ENCODE measurements around the gene CHAT. TPM values are rescaled to one million over a fixed set of nuclear protein-coding genes. Genes with fewer than 3 reads are reported as not detected.
A peak's percentile ranks its signal among the peaks of the same experiment; 100 is the strongest.

Gene CHAT
- total RNA-seq (2022): 0.18 and 0.32 TPM in 2 replicates
- Bru-seq, nascent RNA: percentile 13 among the genes with signal in this experiment
- percentile 19 among the genes with signal in this experiment for BruChase-seq, experiment 1, labeled RNA remaining after a 2-hour chase
- BruChase-seq, experiment 2, labeled RNA remaining after a 6-hour chase: percentile 14 among the genes with signal in this experiment
- long read RNA-seq: 0 reads

- H3K9me3 Mint-ChIP-seq (ENCODE audit: unreplicated experiment): no peaks in the 10 kb centered on the region
- no peak for DNase-seq
- CTCF ChIA-PET: interaction anchor here (0.6 to 0.7 kb wide), 2 partner anchors 14 to 75 kb away, joined by 3 read pairs; partner anchors contain the start of gene ERCC6
- Histone ChIP-seq H3K27me3 (replicated peaks; ENCODE audit: control insufficient read depth, insufficient read depth, low read length) (no peaks in the 10 kb centered on the region; the same call in 1 of the 2 replicates), H3K9me3 (peaks cover 10% of the 10 kb centered on the region; the same call in 1 of the 2 replicates), H3K36me3 (ENCODE audit: control insufficient read depth, insufficient read depth, low read length) (no peaks in the 10 kb centered on the region), H3K4me1 (no peaks in the 10 kb centered on the region), H3K4me3 (ENCODE audit: low read depth, low read length) (no peak within 1 kb of the TSS)
- no peak within 1 kb of the TSS for H3K27ac Mint-ChIP-seq (ENCODE audit: unreplicated experiment)
- no peaks in the 10 kb centered on the region for H3K4me1 Mint-ChIP-seq (ENCODE audit: low read depth, unreplicated experiment)
- BruUV-seq (replicated peaks): no TSS peak
- peak within 1 kb of the TSS; percentile 46 for H3K4me3 Mint-ChIP-seq (ENCODE audit: unreplicated experiment)
- H3K27me3 Mint-ChIP-seq (ENCODE audit: insufficient read depth, unreplicated experiment): peaks cover 23% of the 10 kb centered on the region
- POLR2A ChIA-PET: no interaction called here
- H3K36me3 Mint-ChIP-seq (ENCODE audit: insufficient read depth, unreplicated experiment): no peaks in the 10 kb centered on the region
- no peak for TF ChIP-seq CTCF (IDR thresholded peaks at IDR 0.05; ENCODE audit: insufficient read depth in 1 of 2, low read depth in 1 of 2, low read length in 1 of 2, severe bottlenecking in 1 of 2, unreplicated experiment in 1 of 2)
- intact Hi-C loops (cut with micrococcal nuclease; ENCODE audit: unreplicated experiment): no loop called here
These were observed at the start of gene CHAT for GRCh38 chr10:49613882-49614241. Gene CHAT (plus strand): TSS chr10:49614037. CDS start chr10:49614190, 153 bp downstream.

GRCh38 chr10:49564461-49565009 lies 49.3 kb upstream of the CHAT start:
- TF ChIP-seq CTCF (IDR thresholded peaks at IDR 0.05; ENCODE audit: insufficient read depth in 1 of 2, low read depth in 1 of 2, low read length in 1 of 2, severe bottlenecking in 1 of 2, unreplicated experiment in 1 of 2): no peak
- intact Hi-C loops (cut with micrococcal nuclease; ENCODE audit: unreplicated experiment): no loop called here
- Mint-ChIP-seq H3K4me3 (ENCODE audit: unreplicated experiment) (no peak overlapping the region), H3K27me3 (ENCODE audit: insufficient read depth, unreplicated experiment) (peaks cover 2% of the 10 kb centered on the region), H3K4me1 (ENCODE audit: low read depth, unreplicated experiment) (peaks cover 7% of the 10 kb centered on the region), H3K36me3 (ENCODE audit: insufficient read depth, unreplicated experiment) (peaks cover 9% of the 10 kb centered on the region), H3K27ac (ENCODE audit: unreplicated experiment) (no peak overlapping the region), H3K9me3 (ENCODE audit: unreplicated experiment) (peaks cover 21% of the 10 kb centered on the region)
- no peak overlapping the region for H3K4me3 ChIP-seq (ENCODE audit: low read depth, low read length)
- DNase-seq: no peak
- peaks cover 10% of the 10 kb centered on the region; the same call in 1 of the 2 replicates for H3K9me3 ChIP-seq
- no TSS peak for BruUV-seq (replicated peaks)
- H3K27me3 ChIP-seq (replicated peaks; ENCODE audit: control insufficient read depth, insufficient read depth, low read length): no peaks in the 10 kb centered on the region
- ChIA-PET POLR2A (no interaction called here), CTCF (no interaction called here)
- H3K36me3 ChIP-seq (ENCODE audit: control insufficient read depth, insufficient read depth, low read length): no peaks in the 10 kb centered on the region
- H3K4me1 ChIP-seq: peaks cover 14% of the 10 kb centered on the region

- Mint-ChIP-seq H3K27ac (ENCODE audit: unreplicated experiment) (no peak overlapping the region), H3K27me3 (ENCODE audit: insufficient read depth, unreplicated experiment) (peaks cover 2% of the 10 kb centered on the region), H3K9me3 (ENCODE audit: unreplicated experiment) (peaks cover 21% of the 10 kb centered on the region), H3K4me1 (ENCODE audit: low read depth, unreplicated experiment) (peaks cover 7% of the 10 kb centered on the region), H3K36me3 (ENCODE audit: insufficient read depth, unreplicated experiment) (peaks cover 9% of the 10 kb centered on the region), H3K4me3 (ENCODE audit: unreplicated experiment) (no peak overlapping the region)
- no peak for TF ChIP-seq CTCF (IDR thresholded peaks at IDR 0.05; ENCODE audit: insufficient read depth in 1 of 2, low read depth in 1 of 2, low read length in 1 of 2, severe bottlenecking in 1 of 2, unreplicated experiment in 1 of 2)
- Histone ChIP-seq H3K9me3 (peaks cover 10% of the 10 kb centered on the region; the same call in 1 of the 2 replicates), H3K4me1 (peaks cover 22% of the 10 kb centered on the region), H3K27me3 (replicated peaks; ENCODE audit: control insufficient read depth, insufficient read depth, low read length) (no peaks in the 10 kb centered on the region), H3K4me3 (ENCODE audit: low read depth, low read length) (no peak overlapping the region), H3K36me3 (ENCODE audit: control insufficient read depth, insufficient read depth, low read length) (no peaks in the 10 kb centered on the region)
- ChIA-PET POLR2A (no interaction called here), CTCF (interaction anchor here (1.2 kb wide), 1 partner anchor 25 kb away, joined by 3 read pairs; no protein-coding TSS in a partner anchor)
- DNase-seq: no peak
- no TSS peak for BruUV-seq (replicated peaks)
- intact Hi-C loops (cut with micrococcal nuclease; ENCODE audit: unreplicated experiment): no loop called here
These were observed 46.0 kb upstream of the CHAT start for GRCh38 chr10:49567810-49568209.

All from Caco-2 (cell line).